ENCODE measurements around the gene TIMELESS.

Gene TIMELESS

DNA sequence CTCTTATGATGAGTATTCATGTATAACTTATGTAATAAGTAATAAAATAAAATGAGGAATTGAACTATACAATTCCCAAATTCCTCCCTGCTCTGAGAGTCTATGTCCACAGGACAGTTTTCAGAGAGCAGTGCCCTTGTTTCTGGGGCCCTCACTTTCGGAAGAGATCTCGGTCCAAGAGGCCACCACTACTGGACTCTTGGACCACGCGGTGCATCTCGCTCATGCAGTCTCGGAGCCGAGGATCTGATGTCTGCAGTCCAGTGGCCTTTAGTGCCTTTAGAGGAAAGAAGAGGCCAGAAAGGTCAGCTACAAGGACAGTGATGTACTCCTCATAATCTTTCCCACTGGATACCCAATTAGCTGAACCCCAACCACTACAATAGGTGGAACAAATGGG lies 30.4 kb upstream of the TIMELESS start:
- TF ChIP-seq EP300 (IDR thresholded peaks at IDR 0.05; ENCODE audit: borderline replicate concordance) (no peak), FOXM1 (IDR thresholded peaks at IDR 0.05; ENCODE audit: borderline replicate concordance, low read depth) (no peak), TCF12 (IDR thresholded peaks at IDR 0.05; ENCODE audit: low read depth) (no peak), TEAD4 (IDR thresholded peaks at IDR 0.05) (no peak), YY1 (IDR thresholded peaks at IDR 0.05; ENCODE audit: low read depth) (no peak), RAD21 (IDR thresholded peaks at IDR 0.05; ENCODE audit: low read depth) (no peak), MAX (IDR thresholded peaks at IDR 0.05) (no peak), CREB1 (IDR thresholded peaks at IDR 0.05; ENCODE audit: low read depth) (no peak), TAF1 (IDR thresholded peaks at IDR 0.05; ENCODE audit: low read depth) (no peak)
- TF ChIP-seq, protein P1, sequence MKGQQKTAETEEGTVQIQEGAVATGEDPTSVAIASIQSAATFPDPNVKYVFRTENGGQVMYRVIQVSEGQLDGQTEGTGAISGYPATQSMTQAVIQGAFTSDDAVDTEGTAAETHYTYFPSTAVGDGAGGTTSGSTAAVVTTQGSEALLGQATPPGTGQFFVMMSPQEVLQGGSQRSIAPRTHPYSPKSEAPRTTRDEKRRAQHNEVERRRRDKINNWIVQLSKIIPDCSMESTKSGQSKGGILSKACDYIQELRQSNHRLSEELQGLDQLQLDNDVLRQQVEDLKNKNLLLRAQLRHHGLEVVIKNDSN (IDR thresholded peaks at IDR 0.05) = no peak

GRCh38 chr12:56477521-56478225 lies 28.4 kb upstream of the TIMELESS start:
- TF ChIP-seq, protein P1 (IDR thresholded peaks at IDR 0.05) = no peak
- peak; percentile 36; the same call in 1 of the 2 replicates for TF ChIP-seq NFIC (IDR thresholded peaks at IDR 0.05)

GRCh38 chr12:56476972-56477432 lies 27.8 kb upstream of the TIMELESS start:
- no peak for TF ChIP-seq MAX (IDR thresholded peaks at IDR 0.05)
- no peak for TF ChIP-seq YY1 (IDR thresholded peaks at IDR 0.05; ENCODE audit: low read depth)
- TF ChIP-seq CEBPB (IDR thresholded peaks at IDR 0.05) = 0 out of 2 replicates have a peak, but pooled peaks have one; percentile 17

DNA sequence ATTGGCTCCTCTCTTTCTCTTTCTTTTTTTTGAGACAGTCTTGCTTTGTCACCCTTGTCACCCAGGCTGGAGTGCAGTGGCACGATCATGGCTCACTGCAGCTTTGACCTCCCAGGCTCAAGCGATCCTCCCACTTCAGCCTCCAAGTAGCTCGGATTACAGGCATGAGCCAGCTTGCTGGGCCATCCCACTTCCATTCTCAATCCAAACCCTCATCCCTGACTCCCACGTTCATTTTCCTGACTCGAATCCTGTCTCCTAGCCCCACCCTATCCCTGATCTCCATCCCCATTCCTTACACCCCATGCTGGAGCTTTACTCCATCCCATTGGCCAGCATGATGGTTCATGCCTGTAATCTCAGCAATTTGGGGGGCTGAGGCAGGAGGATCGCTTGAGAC lies 26.9 kb upstream of the TIMELESS start:
- TF ChIP-seq REST (IDR thresholded peaks at IDR 0.05; ENCODE audit: low read depth) = no peak
- TF ChIP-seq TAF1 (IDR thresholded peaks at IDR 0.05; ENCODE audit: low read depth) = no peak
- TF ChIP-seq YY1 (IDR thresholded peaks at IDR 0.05; ENCODE audit: low read depth) = no peak
- TF ChIP-seq CEBPB (IDR thresholded peaks at IDR 0.05) = no peak
- TF ChIP-seq RAD21 (IDR thresholded peaks at IDR 0.05; ENCODE audit: low read depth) = no peak
- no peak for TF ChIP-seq NFIC (IDR thresholded peaks at IDR 0.05)
- TF ChIP-seq FOXM1 (IDR thresholded peaks at IDR 0.05; ENCODE audit: borderline replicate concordance, low read depth) = no peak
- TF ChIP-seq MAX (IDR thresholded peaks at IDR 0.05) = no peak
- no peak for TF ChIP-seq ZBTB7A (IDR thresholded peaks at IDR 0.05; ENCODE audit: low read depth)
- no peak for TF ChIP-seq EP300 (IDR thresholded peaks at IDR 0.05; ENCODE audit: borderline replicate concordance)
- no peak for TF ChIP-seq CREB1 (IDR thresholded peaks at IDR 0.05; ENCODE audit: low read depth)
- no peak for TF ChIP-seq EGR1 (IDR thresholded peaks at IDR 0.05)
- TF ChIP-seq, protein P1 (IDR thresholded peaks at IDR 0.05) = no peak
- no peak for TF ChIP-seq TCF12 (IDR thresholded peaks at IDR 0.05; ENCODE audit: low read depth)

DNA sequence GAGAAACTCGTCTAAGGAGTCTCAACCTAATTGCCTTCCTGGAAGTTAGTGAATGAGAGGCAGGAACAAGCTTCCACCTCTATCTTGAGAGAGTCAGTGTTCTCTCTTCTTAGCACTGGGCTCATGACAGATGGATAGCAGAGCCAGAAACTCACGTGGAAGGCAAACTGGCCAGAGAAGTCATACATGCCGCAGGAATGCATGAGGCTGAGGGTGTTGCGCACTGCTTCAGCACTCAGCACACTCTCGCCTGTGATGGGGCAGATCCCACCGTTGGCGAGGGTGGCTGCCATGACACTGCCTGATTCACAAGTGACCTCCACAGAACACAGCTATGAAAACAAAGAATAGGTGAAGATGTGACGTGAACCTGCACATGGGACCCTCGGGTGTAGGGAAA lies 25.2 kb upstream of the TIMELESS start:
- TF ChIP-seq MAX (IDR thresholded peaks at IDR 0.05) (no peak), CEBPB (IDR thresholded peaks at IDR 0.05) (no peak), FOXM1 (IDR thresholded peaks at IDR 0.05; ENCODE audit: borderline replicate concordance, low read depth) (no peak), CREB1 (IDR thresholded peaks at IDR 0.05; ENCODE audit: low read depth) (no peak), TAF1 (IDR thresholded peaks at IDR 0.05; ENCODE audit: low read depth) (no peak), EGR1 (IDR thresholded peaks at IDR 0.05) (no peak), TCF12 (IDR thresholded peaks at IDR 0.05; ENCODE audit: low read depth) (no peak)

- TF ChIP-seq CEBPB (IDR thresholded peaks at IDR 0.05) (no peak), ZBTB7A (IDR thresholded peaks at IDR 0.05; ENCODE audit: low read depth) (0 out of 2 replicates have a peak, but pooled peaks have one; percentile 53)
Measured at GRCh38 chr12:56469007-56469930, 20.0 kb upstream of the TIMELESS start.

Data from Ishikawa (cell line).